IMR-90 (cell line): ENCODE data around the gene IQCF6. TPM values are rescaled to one million over a fixed set of nuclear protein-coding genes. Genes with fewer than 3 reads are reported as not detected.

Experiments used
- ATAC-seq: fragments of 200-7000 bp; cut with Tn5 transposase; 2 replicates; pipeline ENCODE4 v1.9.1; 2020; ENCODE audit warnings: low read depth, mild to moderate bottlenecking, moderate library complexity
- BruUV-seq: library from RNA; stranded (reverse); fragments of 400-500 nt; replicated peaks from 2 replicates; lab custom pipeline; 2021; lab: Mats Ljungman, UMichigan
- CTCF ChIA-PET: fragments of 300-600 bp; formaldehyde crosslinking; extraction: SDS; loops from one replicate; lab custom pipeline; 2021; ENCODE audit warnings: antibody characterized with exemption; lab: Yijun Ruan, JAX
- POLR2A ChIA-PET: fragments of 300-600 bp; sonication (Branson Sonifier 250); formaldehyde crosslinking; loops from one replicate; lab custom pipeline; 2022; ENCODE audit warnings: antibody characterized with exemption; ENCODE audit not compliant: unreplicated experiment; lab: Charles Lee
- DNase-seq: peaks from one replicate; pipeline ENCODE4 v3.0.0; 2013
- H2AFZ ChIP-seq: replicated peaks from 2 replicates; pipeline ENCODE3; 2013; ENCODE audit warnings: low read length, mild to moderate bottlenecking; ENCODE audit not compliant: poor library complexity
- H2AK5ac ChIP-seq: 2 replicates; pipeline ENCODE4 v1.6.1; 2013; ENCODE audit warnings: low read depth, low read length, inconsistent platforms
- H2AK9ac ChIP-seq: replicated peaks from 2 replicates; pipeline ENCODE3; 2013; ENCODE audit warnings: mild to moderate bottlenecking, low read depth, low read length, moderate library complexity; ENCODE audit not compliant: poor library complexity
- H2BK120ac ChIP-seq: 2 replicates; pipeline ENCODE4 v1.6.1; 2013; ENCODE audit warnings: low read depth, low read length, inconsistent platforms
- H2BK15ac ChIP-seq: 3 replicates; pipeline ENCODE4 v1.6.1; 2013; ENCODE audit warnings: low read depth, low read length, inconsistent platforms
- H2BK20ac ChIP-seq: 2 replicates; pipeline ENCODE4 v1.6.1; 2013; ENCODE audit warnings: low read depth, mild to moderate bottlenecking, inconsistent platforms, low read length, moderate library complexity
- H2BK5ac ChIP-seq: 2 replicates; pipeline ENCODE4 v1.6.1; 2013; ENCODE audit warnings: mild to moderate bottlenecking, low read depth, low read length, inconsistent platforms; ENCODE audit not compliant: poor library complexity, severe bottlenecking
- H3K14ac ChIP-seq: replicated peaks from 2 replicates; pipeline ENCODE4 v1.6.1; 2013; ENCODE audit warnings: low read depth, low read length, inconsistent platforms
- H3K18ac ChIP-seq: 2 replicates; pipeline ENCODE4 v1.6.1; 2013; ENCODE audit warnings: low read depth, low read length, control low read depth
- H3K23ac ChIP-seq: 2 replicates; pipeline ENCODE4 v1.6.1; 2013; ENCODE audit warnings: low read depth, low read length, inconsistent platforms
- H3K27ac ChIP-seq: 2 replicates; pipeline ENCODE4 v1.5.1; 2013; ENCODE audit warnings: mild to moderate bottlenecking, control low read depth, low read length; ENCODE audit not compliant: insufficient read depth
- H3K27me3 ChIP-seq: 2 replicates; pipeline ENCODE4 v1.6.1; 2013; ENCODE audit warnings: low read length; ENCODE audit not compliant: control insufficient read depth, insufficient read depth
- H3K36me3 ChIP-seq: 2 replicates; pipeline ENCODE4 v1.6.1; 2013; ENCODE audit warnings: low read length, mixed read lengths; ENCODE audit not compliant: control insufficient read depth, insufficient read depth
- H3K4ac ChIP-seq: 2 replicates; pipeline ENCODE4 v1.6.1; 2013; ENCODE audit warnings: low read depth, low read length, inconsistent platforms
- H3K4me1 ChIP-seq: 2 replicates; pipeline ENCODE4 v1.6.1; 2013; ENCODE audit warnings: low read length, mixed read lengths; ENCODE audit not compliant: control insufficient read depth, insufficient read depth
- H3K4me2 ChIP-seq: 2 replicates; pipeline ENCODE4 v1.6.1; 2013; ENCODE audit warnings: low read depth, mild to moderate bottlenecking, control low read depth, low read length, moderate library complexity
- H3K4me3 ChIP-seq: 2 replicates; pipeline ENCODE4 v1.5.1; 2013; ENCODE audit warnings: low read depth, mild to moderate bottlenecking, control low read depth, low read length, moderate library complexity; ENCODE audit not compliant: insufficient read depth
- H3K56ac ChIP-seq: 2 replicates; pipeline ENCODE4 v1.6.1; 2013; ENCODE audit warnings: low read length, inconsistent platforms; ENCODE audit not compliant: insufficient read depth; ENCODE audit errors: extremely low read depth
- H3K79me1 ChIP-seq, 2 experiments: 2 replicates each; pipeline ENCODE4 v1.6.1; 2013; ENCODE audit warnings: low read length in 2 of 2, inconsistent platforms in 1 of 2, low read depth in 1 of 2
- H3K9ac ChIP-seq: 2 replicates; pipeline ENCODE4 v1.6.1; 2013; ENCODE audit warnings: low read depth, low read length, control low read depth
- H3K9me1 ChIP-seq: 2 replicates; pipeline ENCODE4 v1.6.1; 2013; ENCODE audit warnings: low read length, inconsistent platforms; ENCODE audit not compliant: insufficient read depth
- H3K9me3 ChIP-seq: 2 replicates; pipeline ENCODE4 v1.6.1; 2013; ENCODE audit warnings: low read length; ENCODE audit not compliant: control insufficient read depth, insufficient read depth
- H4K20me1 ChIP-seq: 2 replicates; pipeline ENCODE4 v1.6.1; 2013; ENCODE audit warnings: low read length, inconsistent platforms; ENCODE audit not compliant: insufficient read depth
- H4K5ac ChIP-seq: 2 replicates; pipeline ENCODE4 v1.6.1; 2013; ENCODE audit warnings: mild to moderate bottlenecking, low read depth, low read length, control low read depth
- H4K8ac ChIP-seq, 2 experiments: 2 replicates each; pipeline ENCODE4 v1.6.1; 2013; ENCODE audit warnings: low read depth in 2 of 2, low read length in 2 of 2, control low read depth in 1 of 2, inconsistent platforms in 1 of 2
- H4K91ac ChIP-seq: 2 replicates; pipeline ENCODE4 v1.6.1; 2013; ENCODE audit warnings: low read depth, low read length, inconsistent platforms; ENCODE audit not compliant: insufficient read depth
- BHLHE40 ChIP-seq: fragments of 150-350 bp; IDR thresholded peaks from 2 replicates; pipeline ENCODE4 v1.6.1; 2016; ENCODE audit warnings: mild to moderate bottlenecking, low read depth, low read length
- CEBPB ChIP-seq: IDR thresholded peaks from 2 replicates; pipeline ENCODE4 v1.6.1; 2012; ENCODE audit warnings: low read depth, low read length, improper control_type of control experiment
- CTCF ChIP-seq: conservative IDR thresholded peaks from 2 replicates; pipeline ENCODE4 v1.5.1; 2012; ENCODE audit warnings: mild to moderate bottlenecking, low read depth, low read length, improper control_type of control experiment
- ELK1 ChIP-seq: fragments of 150-350 bp; IDR thresholded peaks from 2 replicates; pipeline ENCODE4 v1.6.1; 2016; ENCODE audit warnings: low read depth, mild to moderate bottlenecking, low read length, moderate library complexity, borderline replicate concordance
- FOS ChIP-seq: fragments of 150-350 bp; IDR thresholded peaks from 2 replicates; pipeline ENCODE4 v1.6.1; 2016; ENCODE audit warnings: low read depth, low read length
- MAFK ChIP-seq: IDR thresholded peaks from 2 replicates; pipeline ENCODE4 v1.6.1; 2012; ENCODE audit warnings: low read depth, low read length, improper control_type of control experiment
- MAZ ChIP-seq: IDR thresholded peaks from 2 replicates; pipeline ENCODE4 v1.6.1; 2012; ENCODE audit warnings: low read depth, mild to moderate bottlenecking, low read length, improper control_type of control experiment, moderate library complexity, borderline replicate concordance
- MXI1 ChIP-seq: IDR thresholded peaks from 2 replicates; pipeline ENCODE4 v1.6.1; 2012; ENCODE audit warnings: low read depth, mild to moderate bottlenecking, low read length, moderate library complexity, borderline replicate concordance
- NFE2L2 ChIP-seq: fragments of 150-350 bp; IDR thresholded peaks from 2 replicates; pipeline ENCODE4 v1.6.1; 2016; ENCODE audit warnings: low read depth, mild to moderate bottlenecking, low read length
- POLR2A ChIP-seq: IDR thresholded peaks from 2 replicates; pipeline ENCODE4 v1.6.1; 2012; ENCODE audit warnings: mild to moderate bottlenecking, low read depth, low read length
- RAD21 ChIP-seq: IDR thresholded peaks from 2 replicates; pipeline ENCODE4 v1.6.1; 2012; ENCODE audit warnings: low read length, improper control_type of control experiment
- RCOR1 ChIP-seq: IDR thresholded peaks from 2 replicates; pipeline ENCODE4 v1.6.1; 2012; ENCODE audit warnings: mild to moderate bottlenecking, low read length, improper control_type of control experiment; ENCODE audit not compliant: insufficient replicate concordance
- RFX5 ChIP-seq: IDR thresholded peaks from 2 replicates; pipeline ENCODE4 v1.8.0; 2012; ENCODE audit warnings: low read depth, mild to moderate bottlenecking, low read length, moderate library complexity
- SMC3 ChIP-seq: fragments of 150-350 bp; IDR thresholded peaks from 2 replicates; pipeline ENCODE4 v1.6.1; 2016; ENCODE audit warnings: low read depth, mild to moderate bottlenecking, antibody characterized with exemption, low read length, moderate library complexity
- WGBS, 2 experiments: methylation state at CpG; one replicate each; pipeline versions ENCODE4 v1.1.5 to v1.1.7; 2013; ENCODE audit warnings: missing lambda C conversion rate in 2 of 2; ENCODE audit not compliant: insufficient read length in 1 of 2; ENCODE audit errors: extremely low coverage in 2 of 2; 5-methylcytosine and 5-hydroxymethylcytosine counted together
- dilution Hi-C: fragments of 300-500 bp; cut with HindIII; formaldehyde crosslinking; loops from one replicate; pipeline ENCODE4 v1.14.3; 2018; ENCODE audit warnings: low sequenced_read_pairs; ENCODE audit not compliant: unreplicated experiment
- in situ Hi-C: fragments of 300-500 bp; cut with MboI; formaldehyde crosslinking; loops from 3 replicates; pipeline ENCODE4 v1.14.3; 2019; ENCODE audit warnings: low sequenced_read_pairs, inconsistent platforms, mixed read lengths
- intact Hi-C: fragments of 100-400 bp; cut with micrococcal nuclease; formaldehyde crosslinking; loops from 2 replicates; pipeline ENCODE4 v1.10.0; 2022
- polyA plus RNA-seq, 3 experiments: library from polyadenylated mRNA; depleted of rRNA; stranded (reverse); fragments of >200 nt; gene quantifications; 2 replicates each; pipeline ENCODE4 v1.2.3, GENCODE V29; 2012; ENCODE audit warnings: low replicate concordance in 1 of 3
- total RNA-seq: library from RNA; depleted of rRNA; stranded (reverse); fragments of >200 nt; gene quantifications from 2 replicates; pipeline ENCODE4 v1.2.3, GENCODE V29; 2012
- TF ChIP-seq, protein P1 (sequence below): fragments of 150-350 bp; IDR thresholded peaks from 2 replicates; pipeline ENCODE4 v1.6.1; 2017; ENCODE audit warnings: mild to moderate bottlenecking, antibody characterized with exemption, low read length, low read depth

IQCF6 gene
- total and polyA plus RNA-seq, 2 of the 4 experiments (the other 2 are of a cell fraction): not detected

DNA sequence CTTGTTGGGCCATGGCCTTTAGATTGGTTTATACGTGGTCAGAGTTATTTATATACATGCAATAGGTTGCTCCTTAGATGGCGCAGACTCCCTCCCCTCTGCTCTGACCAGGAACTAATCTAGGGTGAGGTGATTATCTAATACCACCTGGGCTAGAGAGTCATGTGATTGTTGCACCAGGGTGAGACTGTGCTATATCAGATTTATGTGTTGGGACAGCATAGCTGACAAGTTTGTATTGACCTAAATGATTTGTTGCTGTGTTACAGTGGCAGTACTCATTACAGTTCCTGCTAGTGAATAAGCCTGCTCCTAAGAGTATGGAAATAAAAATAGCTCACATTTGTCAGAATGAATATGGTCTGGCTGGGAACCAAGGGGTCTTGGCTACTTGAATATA lies 7.2 kb upstream of the IQCF6 start:
- no peaks in the 10 kb centered on the region for H3K36me3 ChIP-seq
- H3K4ac ChIP-seq: no peak overlapping the region
- intact Hi-C loops (no loop called here), dilution Hi-C loops (no loop called here), in situ Hi-C loops (loop anchor here (25.0 kb wide), 1 partner anchor 274 kb away; the partner anchor contains the start of gene DCAF1)
- no peak overlapping the region for H2BK15ac ChIP-seq
- no peaks in the 10 kb centered on the region for H3K4me1 ChIP-seq
- no peak overlapping the region for H2AK9ac ChIP-seq
- H3K9ac ChIP-seq: no peak overlapping the region
- H3K9me3 ChIP-seq: no peaks in the 10 kb centered on the region
- H3K79me1 ChIP-seq: no peaks in the 10 kb centered on the region
- H3K27ac ChIP-seq: no peak overlapping the region
- H3K4me3 ChIP-seq: no peak overlapping the region
- H2BK20ac ChIP-seq: no peak overlapping the region
- no peak overlapping the region for H3K14ac ChIP-seq
- no peak overlapping the region for H3K56ac ChIP-seq
- H3K23ac ChIP-seq: no peak overlapping the region
- no peaks in the 10 kb centered on the region for H3K9me1 ChIP-seq
- no peak overlapping the region for H2BK5ac ChIP-seq
- no peak for ATAC-seq
- no peak overlapping the region for H4K8ac ChIP-seq
- DNase-seq: no peak
- CTCF ChIA-PET: no interaction called here
- no TSS peak for BruUV-seq
- TF ChIP-seq MAFK (no peak), POLR2A (no peak), SMC3 (no peak), MXI1 (no peak), RAD21 (no peak), MAZ (no peak), CEBPB (no peak), ELK1 (no peak), FOS (no peak), RFX5 (no peak), NFE2L2 (no peak), RCOR1 (no peak), BHLHE40 (no peak), CTCF (no peak)
- TF ChIP-seq, protein P1, sequence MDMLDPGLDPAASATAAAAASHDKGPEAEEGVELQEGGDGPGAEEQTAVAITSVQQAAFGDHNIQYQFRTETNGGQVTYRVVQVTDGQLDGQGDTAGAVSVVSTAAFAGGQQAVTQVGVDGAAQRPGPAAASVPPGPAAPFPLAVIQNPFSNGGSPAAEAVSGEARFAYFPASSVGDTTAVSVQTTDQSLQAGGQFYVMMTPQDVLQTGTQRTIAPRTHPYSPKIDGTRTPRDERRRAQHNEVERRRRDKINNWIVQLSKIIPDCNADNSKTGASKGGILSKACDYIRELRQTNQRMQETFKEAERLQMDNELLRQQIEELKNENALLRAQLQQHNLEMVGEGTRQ: no peak
- H2AFZ ChIP-seq: no peak overlapping the region
- H4K20me1 ChIP-seq: no peaks in the 10 kb centered on the region
- no peak overlapping the region for H3K4me2 ChIP-seq
- no peak overlapping the region for H4K5ac ChIP-seq
- no peak overlapping the region for H3K18ac ChIP-seq
- H2BK120ac ChIP-seq: no peak overlapping the region
- no peak overlapping the region for H2AK5ac ChIP-seq
- H4K91ac ChIP-seq: no peak overlapping the region
- WGBS, 2 experiments: no CpG with 5 or more reads among the region's 2 CpGs
- POLR2A ChIA-PET: no interaction called here
- H3K27me3 ChIP-seq: peaks cover under 1% of the 10 kb centered on the region; the same call in 1 of the 2 replicates
